HG03432 (cell line): ENCODE results near the gene MFRP.
"Not testable (repeated sequence)": the region's sequence is repeated elsewhere in the genome, so short reads cannot be mapped to it uniquely, and the experiment has no call there.

Experiments used
- ATAC-seq: cut with Tn5 transposase; IDR thresholded peaks from one replicate; pipeline ENCODE4 v1.9.1; 2021; ENCODE audit warnings: mild to moderate bottlenecking, moderate library complexity; ENCODE audit not compliant: unreplicated experiment

MFRP gene

DNA sequence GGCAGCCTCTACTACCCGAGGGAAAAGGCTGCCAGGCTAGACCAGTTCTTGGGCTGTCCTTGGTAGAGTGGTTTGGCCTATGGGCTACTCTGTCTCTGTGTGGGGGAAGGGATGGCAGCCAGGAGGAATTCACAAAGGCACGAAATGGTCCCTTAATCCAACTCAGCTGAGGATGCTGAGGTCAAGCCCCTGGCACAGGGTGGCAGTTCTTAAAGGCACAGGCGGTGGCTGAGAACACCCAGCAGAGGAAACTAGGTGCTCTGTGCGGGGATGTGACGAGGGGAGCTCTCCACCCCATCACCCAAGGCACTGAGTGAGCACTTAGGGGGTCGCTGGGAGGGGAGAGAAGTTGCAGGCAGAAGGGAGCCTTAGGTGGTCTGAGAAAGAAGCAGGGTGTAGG, at the start of gene MFRP:
TSS of gene MFRP (minus strand) at position 101 of the 400 bp plus-strand sequence. CDS start 192 bp downstream, outside the sequence.
- ATAC-seq = no peak

DNA sequence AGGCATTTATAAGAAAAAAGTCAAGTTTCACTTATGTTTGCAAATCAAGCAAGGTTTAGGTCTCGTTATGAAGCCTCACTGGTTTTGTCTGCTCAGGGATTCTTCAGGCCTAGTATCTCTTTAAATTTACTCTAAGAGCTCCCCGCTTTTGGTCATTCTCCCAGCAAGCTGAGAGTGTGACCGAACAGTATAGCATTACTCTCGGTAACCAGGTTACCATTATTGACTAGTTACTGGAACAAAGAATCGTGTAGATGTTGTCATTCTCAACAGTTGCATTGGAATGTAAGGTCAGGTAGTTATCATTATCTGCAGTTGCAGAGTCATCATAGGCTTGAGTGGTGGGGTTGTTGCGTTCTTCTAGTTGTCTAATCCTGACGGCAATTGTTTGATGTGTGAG, 44.8 kb upstream of the MFRP start:
- ATAC-seq = no peak

DNA sequence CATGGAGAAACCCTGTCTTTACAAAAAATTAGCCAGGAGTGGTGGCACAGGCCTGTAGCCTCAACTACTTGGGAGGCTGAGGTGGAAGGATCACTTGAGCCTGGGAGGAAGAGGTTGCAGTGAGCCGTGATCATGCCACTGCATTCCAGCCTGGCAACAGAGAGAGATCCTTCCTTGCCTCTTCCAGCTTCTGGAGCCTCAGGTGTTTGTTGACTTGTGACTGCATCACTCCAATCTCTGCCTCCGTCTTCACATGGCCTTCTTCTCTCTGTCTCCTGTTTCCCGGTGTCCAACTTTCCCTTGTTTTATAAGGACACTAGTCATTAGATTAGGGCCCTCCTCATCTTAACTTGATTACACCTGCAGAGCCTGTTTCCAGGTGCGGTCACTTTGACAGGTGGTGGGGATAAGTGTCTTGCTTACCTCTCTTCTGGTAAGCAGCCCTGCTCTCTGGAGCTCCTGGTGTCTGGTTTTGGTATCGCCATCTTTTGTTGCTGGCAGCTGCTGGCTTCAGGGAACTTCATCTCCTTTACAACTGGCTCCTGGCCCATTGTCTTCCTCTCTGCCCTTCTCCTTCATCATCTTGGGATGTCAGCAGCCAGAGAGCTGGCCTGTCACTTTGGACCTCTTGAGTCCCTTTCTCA, 43.2 kb upstream of the MFRP start:
- no peak for ATAC-seq

DNA sequence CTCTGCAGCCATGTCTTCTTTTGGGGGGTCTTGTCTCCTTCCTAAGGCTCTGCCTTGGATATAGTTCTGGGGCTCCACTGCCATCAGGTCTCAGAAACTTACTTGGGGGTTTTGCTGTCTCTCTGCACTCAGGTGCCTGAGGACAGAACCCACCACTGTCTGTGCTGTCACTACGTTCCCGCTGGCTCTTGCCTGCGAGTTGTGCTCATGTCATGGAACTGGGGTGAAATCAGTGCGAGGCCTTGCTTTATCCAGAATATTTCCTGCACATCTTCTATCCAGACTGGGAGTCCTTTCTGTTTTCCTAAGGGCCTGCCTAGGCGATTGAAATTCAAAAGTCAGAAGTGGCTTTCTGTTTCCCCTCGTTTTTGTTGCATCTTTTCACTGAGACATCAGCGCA, 41.6 kb upstream of the MFRP start:
- no peak for ATAC-seq

DNA sequence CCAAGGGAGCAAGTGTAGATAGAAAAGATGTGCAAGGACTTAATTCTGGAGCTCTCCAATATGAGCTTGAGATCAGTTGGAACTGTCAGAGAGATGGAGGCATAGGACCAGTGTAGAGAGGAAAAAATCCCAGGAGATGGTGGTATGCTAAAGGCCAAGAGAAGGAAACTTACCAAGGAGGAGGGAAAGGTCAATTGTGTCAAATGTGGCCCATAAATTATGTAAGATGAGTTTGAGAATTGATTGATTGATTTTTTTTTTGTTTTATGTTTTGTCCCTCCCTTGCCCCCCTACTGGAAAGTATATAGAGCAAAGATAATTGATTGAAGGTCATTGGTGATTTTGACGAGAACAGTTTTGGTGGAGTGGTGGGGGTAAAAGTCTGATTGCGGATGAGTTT, 37.8 kb upstream of the MFRP start:
- no peak for ATAC-seq

DNA sequence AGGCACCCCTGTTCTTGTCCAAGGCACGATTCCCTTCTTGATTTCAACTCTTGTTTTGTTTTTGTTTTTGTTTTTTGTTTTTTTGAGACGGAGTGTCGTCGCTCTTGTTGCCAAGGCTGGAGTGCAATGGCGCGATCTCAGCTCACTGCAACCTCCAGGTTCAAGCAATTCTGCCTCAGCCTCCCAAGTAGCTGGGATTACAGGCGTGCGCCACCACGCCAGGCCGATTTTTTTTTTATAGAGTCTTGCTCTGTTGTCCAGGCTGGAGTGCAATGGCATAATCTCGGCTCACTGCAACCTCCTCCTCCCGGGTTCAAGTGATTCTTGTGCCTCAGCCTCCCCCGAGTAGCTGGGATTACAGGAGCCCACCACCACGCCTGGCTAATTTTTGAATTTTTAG, 36.0 kb upstream of the MFRP start:
- ATAC-seq = not testable (repeated sequence)

DNA sequence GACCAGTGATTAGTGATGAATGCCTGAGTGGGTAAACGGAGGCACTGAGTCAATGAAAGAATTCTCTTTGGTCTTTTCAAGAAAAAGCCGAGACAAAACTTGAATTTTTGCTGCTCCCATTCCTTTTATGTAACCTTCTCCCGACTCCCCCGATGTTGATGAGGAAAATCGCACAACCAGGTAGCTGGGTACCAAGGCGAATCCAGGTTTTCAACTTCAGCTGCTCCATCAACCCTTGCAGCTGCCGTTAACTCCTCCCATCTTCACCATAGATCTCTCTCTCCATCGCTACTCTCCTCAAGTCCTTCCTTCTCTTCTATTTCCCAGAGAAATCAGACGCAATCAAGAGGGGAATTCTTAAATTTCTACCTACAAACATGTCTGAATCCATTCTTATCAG, 35.6 kb upstream of the MFRP start:
- ATAC-seq = no peak

DNA sequence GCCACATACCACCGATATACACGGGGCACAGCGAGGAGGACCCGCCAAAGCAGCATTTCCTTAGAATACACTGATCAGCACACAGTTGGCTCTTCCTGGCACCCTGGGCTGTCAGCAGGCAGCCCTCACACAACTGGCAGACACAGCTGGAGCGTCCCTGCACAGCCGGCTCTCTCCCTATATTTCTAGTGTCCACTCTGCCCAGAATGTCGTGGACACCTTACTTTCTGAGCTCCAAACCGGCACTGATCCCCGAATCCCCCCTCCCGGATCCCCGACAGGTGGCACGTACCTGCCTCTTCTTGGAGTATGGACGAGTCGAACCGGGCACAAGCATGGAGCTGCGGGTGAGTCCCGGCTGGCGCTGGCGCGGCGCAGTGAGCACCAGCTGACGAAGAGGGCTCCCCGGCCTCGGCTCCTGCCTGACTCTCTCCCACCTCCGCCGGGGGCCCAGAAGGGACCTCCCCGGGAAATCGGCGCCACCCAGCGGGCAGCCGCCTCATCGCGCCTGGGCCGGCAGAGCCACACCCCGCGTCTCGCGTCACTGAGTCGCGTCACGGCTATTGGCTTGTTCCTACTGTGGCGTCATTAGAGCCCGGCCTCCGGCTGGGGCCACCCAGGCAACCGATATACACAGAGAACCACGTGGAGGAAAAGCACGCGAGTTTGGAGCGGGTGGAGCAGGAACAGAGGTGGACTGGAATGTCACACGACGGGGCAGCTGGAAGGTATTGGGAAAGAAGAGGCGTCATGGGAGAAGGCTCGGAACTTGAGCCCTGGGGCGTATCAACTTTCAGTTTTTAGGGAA, 34.9 kb upstream of the MFRP start, which contains the start of gene USP2:
TSS of gene USP2 (minus strand) at position 510 of the 808 bp plus-strand sequence. CDS start 8,210 bp downstream, outside the sequence.
- ATAC-seq = peak; percentile 99

DNA sequence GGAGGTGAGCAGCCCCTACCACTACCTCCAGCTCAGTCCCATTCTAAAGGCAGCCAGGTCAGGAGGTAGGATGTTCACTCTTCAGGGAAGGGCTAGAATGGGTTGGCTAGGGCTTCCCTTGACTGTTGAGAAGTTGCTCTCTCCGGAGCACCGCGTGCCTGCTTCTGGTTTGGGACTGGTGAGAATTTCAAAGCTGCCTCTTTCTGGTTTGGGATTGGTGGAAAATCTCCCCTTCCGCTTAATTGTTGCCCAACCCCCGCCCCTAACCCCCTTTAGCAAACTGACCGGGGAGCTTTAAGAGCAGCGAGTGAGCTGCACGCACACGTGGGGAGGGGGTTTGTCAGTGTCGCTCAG, 34.3 kb upstream of the MFRP start:
- ATAC-seq = no peak

DNA sequence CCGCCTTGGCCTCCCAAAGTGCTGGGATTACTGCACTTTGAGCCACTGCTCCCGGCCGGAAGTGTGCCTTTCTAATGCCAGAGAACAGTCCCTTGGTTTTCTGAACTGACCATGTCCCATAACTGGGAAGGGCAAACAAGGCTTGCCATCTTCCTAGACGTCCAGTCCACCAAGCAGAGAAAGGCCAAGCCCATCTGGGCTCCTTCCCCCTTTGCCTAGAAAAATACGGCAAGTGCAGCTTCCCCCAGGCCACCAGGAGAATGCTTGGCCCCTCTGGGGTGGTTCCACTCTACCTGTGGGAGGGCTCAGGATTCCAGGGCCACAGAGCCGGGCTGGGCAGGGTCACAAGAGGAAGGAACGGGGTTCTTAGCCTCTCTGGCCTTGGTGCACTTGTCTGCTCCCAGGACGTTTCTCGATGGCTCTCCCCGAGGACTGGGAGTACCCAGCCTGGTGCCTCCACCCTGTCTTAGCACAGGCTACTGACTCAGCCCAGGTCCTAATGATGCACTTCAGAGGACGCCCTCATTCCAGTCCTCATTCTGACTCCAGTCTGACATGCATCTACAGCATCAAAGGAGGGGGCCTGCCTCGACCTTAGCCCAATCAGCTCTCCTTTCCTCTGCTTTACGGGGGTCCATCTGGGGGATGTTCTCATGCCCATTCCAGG, 33.8 kb upstream of the MFRP start:
- no peak for ATAC-seq

DNA sequence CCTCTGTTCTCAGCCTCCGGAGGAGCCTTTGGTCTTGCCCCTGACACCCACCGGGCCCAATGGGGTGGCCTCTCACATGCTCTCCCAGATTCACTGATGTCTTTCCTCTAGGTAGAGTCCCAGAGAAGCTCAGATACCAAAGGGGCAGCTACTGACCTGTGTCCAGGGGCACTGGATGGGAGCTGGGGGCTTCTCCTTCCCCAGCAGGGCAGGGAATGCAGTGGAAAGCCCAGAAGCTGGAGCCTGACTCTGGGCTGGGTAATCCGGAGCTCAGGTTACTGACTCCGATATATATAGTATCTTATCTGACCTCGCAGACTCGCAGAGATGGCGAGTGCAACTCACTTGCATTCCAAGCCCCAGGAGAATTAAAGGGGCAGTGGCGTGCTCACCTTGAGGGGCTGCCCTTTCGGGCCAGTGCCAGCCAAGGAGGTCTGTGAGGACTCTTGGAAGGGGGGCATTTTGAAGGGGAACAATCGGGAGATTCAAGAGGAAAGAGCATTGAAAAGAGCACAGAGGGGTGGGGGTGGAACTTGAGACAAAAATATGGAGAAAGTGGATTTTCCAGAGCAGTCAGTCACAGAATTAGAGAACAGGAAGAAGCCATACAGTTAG, 32.5 kb upstream of the MFRP start:
- no peak for ATAC-seq

DNA sequence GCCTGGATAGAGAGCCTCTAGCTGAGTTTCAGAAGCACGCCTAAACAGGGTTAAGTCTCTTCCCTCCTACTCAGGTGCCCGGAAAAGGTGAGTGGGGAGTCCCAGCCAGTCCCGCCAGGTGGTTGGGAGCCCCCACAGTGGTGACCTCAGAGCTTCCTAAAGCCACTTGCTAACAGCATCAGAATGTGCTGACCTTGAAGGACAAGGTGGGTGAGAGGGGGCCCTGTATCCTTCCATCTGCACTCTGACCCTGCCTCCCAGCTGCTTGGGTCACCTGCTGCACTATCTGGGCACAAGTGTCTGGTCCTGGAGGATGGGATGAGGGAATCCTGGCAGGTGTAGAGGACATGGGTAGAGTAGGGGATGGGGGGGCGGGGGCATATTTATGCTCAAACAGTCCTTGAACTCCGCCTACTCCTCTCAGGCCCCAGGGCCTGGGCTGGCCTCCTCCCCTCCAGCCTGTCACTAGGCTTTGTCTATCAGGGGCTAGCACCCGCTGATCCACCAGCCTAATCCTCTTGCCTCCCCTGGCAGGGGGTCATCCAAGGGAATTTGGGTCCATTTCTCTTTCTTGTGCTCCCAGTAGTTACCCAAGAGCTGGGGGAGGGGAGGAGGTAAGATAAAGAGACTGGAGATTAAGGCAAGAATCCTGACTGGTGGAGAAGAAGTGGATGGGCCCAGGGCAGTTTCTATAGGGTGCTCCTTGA, 31.6 kb upstream of the MFRP start:
- no peak for ATAC-seq

DNA sequence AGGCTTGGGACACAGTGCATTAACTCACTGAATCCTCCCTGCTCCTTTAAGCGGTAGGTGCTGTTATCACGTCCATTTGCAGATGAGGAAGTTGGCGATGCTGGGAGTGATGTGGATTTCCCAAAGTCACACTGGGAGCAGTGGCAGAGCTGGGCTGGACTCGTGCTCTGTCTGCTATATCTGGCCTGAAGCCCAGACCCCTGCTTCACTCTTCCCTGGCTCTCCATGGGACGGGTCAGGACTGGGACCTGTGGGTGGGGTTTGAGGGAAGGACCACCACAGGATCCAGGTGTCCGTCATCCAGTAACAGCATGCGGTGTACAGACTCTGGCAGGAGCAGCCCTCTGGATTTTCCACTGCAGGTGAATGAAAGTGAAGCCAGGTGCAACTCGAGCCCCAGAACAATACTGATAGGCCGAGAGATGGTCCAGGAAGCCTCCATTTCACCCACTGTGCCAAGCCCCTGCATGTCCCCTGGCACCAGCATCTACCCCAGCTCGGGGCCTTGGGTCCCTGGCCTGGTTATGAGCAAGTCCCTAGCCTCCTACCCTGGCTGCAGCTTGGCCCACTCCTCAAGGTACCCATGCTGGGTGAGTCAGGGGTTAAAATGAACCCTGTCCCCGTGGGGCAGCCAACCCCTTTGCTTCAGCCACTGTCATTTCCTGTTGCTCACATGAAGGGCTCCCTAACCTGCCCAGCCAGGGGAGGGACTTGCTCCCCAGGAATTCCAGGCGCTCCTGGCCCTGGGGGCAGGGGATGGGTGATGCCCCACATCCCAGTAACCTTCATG, 30.8 kb upstream of the MFRP start:
- no peak for ATAC-seq

DNA sequence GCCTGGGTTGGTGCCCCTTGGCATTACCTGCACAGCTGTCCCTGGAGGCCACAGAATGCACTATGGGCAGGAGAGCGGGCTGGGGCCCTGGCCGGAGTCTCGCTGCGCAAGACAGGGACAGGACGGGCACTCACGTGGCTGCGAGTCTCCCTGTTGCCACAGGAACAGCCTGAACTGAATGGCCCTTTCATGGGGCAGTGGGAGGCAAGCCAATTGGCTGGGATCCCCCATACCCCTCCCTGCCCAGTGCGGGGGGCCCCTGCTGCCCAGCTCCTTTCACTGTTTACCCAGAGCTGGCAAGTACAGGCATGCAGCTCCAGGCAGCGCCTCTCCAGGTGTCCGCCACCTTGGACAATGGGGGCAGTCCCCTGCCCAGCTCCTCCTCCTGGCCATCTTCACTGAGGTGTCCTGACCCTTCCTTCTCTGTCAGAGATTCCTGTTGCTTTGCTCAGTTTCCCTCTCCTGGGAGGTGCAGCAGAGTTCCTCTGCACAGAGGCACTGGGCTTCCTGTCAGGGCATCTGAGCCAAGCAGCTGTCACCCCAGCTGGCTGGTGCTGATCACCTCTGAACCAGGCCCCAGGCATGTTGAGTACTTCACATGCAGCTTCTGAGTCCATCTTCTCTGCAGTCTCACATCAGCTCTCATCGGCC, 29.8 kb upstream of the MFRP start:
- ATAC-seq = no peak

DNA sequence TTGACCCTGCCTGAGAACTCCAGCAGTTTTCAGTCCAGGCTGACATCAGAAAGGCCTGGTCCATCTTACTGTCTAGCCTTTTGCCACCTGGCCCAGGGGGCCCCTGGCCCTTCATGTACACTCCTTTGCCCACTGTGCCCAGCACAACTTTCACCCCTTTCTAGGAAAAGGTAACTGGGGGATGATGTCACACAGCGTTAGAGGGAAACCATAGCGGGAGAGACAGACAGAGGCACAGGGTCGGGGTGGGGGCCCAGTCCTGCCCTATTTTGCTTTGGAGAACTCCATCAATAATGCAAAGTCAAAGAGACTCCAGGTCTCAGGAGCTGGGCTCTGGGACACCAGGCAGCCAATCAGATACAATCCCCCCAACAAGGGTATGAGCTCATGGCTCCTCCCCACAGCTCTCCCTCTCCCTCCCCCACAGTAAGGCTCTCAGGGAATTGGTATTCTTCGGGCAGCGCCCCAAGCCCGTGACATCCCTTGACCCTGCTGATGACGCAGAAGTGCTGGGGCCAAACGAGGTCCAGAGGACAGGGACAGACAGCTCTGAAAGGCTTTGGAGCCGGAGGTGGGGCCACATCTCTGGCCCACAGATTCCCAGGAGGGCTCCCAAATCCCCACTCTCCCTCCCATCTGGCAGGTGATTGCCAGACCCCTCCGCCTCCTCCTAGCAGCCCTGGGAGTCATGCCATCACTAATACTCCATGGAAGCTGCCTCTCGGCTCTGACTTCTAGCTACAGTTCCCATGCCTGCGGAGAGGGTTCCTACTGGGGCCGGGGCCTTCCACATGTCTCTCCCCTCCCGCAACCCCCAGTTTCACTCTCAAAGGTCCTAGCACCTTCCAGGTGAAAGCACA, 29.1 kb upstream of the MFRP start:
- no peak for ATAC-seq

DNA sequence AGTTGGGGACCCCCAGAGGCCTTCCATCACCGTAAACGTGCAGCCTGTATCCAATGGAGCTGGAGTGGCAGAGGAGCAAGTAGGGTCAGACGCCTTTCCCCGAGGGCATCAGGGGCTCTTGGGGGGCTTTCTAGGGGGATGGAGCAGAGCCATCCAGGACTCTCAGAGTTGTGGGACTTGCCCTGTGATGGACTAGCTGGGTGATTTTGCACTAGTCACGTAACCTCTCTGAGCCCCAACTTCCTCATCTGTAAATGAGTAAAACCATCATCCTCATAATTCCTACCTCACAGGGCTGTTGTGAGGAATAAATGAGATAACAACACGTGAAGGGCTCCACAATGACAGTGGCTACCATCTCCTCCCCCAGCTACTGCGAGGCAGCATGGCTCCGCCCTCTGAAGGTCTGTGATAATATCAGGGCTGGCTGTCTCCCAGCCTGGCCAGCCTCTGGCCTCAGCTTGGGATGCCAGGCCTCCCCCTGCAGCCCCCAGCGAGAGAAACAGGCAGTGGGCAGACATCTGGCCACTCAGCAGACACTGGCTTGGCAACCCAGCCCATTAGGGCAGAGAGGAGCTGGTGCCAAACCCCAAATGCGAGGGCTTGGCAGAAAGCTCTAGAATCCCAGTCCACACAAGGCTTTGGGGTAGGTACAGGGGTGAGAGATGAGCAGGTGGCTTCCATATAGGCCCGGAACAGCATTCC, 28.3 kb upstream of the MFRP start:
- no peak for ATAC-seq

DNA sequence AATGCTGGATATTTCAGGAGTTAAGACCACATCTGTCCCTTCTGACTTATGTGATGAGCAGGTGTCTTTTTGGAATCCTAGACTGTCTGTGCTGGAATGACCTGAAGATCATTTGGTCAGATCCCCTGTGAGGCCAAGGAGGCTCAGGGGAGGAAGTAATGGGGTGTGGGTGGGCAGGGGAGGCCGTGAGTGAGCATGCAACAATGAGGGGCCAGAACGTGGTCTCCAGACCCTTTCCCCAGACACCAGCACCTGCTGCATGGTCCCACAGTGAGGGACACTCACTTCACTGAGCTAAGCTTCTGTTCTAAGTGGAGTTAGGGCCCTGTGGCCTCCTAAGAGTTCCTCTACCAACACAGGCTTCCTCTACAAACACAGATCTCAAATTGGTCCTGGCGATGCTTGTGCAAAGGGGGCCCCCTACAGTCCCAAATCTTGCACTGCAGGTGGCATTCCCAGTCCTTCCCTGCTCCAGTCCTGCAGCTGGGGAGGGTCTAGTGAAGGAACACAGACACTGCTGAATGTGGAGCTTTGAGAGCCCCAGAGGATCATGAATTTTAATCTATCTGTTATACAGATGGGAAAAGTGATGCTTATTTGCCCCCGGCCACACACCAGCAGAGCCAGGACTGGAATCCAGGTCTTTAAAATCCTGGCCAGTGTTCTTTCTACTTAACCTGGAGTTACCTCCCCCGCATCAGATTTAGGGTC, 27.6 kb upstream of the MFRP start:
- ATAC-seq = no peak
